ENCODE results near the gene ARID4A.
A peak's percentile ranks its signal among the peaks of the same experiment; 100 is the strongest.
"Not testable (repeated sequence)": the region's sequence is repeated elsewhere in the genome, so short reads cannot be mapped to it uniquely, and the experiment has no call there.

ARID4A gene

DNA sequence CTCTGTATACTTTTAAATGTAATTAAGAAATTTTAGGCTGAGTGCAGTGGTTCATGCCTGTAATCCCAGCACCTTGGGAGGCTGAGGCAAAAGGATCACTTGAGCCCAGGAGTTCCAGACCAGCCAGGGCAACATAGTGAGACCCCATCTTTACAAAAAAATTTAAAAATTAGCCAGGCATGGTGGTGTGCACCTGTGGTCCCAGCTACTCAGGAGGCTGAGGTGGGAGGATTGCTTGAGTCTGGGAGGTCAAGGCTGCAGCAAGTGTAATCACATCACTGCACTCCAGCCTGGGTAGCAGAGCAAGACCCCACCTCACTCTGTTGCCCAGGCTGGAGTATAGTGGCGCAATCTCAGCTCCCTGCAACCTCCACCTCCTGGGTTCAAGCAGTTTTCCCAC, 63.9 kb downstream of the ARID4A start:
- DNase-seq (ENCODE audit: low read depth in 1 of 2, low spot score in 1 of 2): not testable (repeated sequence)

DNA sequence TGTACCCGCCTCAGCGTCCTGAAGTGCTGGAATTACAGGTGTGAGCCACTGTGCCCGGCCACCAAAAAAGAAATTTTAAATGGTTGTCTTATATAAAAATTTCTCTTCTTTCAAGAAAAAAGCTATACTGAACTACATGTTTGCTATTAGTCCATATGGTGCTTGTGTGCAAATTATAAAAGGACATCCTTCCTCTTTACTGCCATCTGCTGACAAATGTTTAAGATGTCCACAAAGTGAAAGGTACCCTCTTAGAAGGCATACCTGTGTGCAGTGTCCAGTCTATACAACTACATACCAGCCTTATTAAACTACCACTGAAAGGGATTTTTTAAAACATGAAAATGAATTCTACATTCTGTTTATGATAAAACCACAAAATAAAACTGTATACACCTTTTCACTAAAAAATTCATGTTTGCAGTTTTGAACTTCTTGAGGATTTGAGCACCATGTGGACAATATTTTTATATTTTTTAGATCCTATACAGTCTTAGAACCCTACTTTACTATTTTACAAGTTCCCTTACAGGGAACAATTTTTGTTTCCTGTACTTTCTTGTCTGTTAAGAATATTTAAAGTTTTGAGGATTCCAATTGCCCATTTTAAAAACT, 64.5 kb downstream of the ARID4A start:
- DNase-seq (ENCODE audit: low read depth in 1 of 2, low spot score in 1 of 2): no peak

DNA sequence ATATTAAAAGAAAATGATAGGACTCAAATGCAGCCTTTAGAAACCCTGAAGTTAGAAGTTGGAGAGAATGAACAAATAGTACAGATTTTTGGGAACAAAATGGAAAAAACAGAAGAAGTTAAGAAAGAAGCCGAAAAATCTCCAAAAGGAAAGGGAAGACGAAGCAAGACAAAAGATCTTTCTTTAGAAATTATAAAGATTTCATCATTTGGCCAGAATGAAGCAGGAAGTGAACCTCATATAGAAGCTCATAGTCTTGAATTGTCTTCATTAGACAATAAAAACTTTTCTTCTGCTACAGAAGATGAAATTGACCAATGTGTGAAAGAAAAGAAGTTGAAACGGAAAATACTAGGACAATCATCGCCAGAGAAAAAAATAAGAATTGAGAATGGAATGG, 66.0 kb downstream of the ARID4A start:
- DNase-seq (ENCODE audit: low read depth in 1 of 2, low spot score in 1 of 2): no peak

DNA sequence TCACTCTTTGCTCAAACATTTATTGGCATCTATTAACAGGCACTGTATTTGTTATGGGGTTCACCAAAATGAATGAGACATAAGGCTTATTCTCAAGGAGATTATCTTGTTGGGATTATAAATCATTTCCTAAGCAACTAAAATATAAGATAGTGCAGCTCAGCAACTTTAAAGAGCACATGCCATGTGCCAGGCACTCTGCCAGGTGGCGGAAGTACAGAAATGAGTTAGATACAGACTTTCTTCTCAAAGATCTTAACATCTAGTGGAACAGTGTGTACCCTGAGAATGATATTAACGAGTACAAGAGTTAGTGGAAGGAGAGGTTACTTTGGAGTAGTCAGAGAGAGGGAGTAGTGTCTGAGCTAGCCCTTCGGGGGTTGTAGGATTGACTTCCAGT, 68.9 kb downstream of the ARID4A start:
- DNase-seq (ENCODE audit: low read depth in 1 of 2, low spot score in 1 of 2): no peak

DNA sequence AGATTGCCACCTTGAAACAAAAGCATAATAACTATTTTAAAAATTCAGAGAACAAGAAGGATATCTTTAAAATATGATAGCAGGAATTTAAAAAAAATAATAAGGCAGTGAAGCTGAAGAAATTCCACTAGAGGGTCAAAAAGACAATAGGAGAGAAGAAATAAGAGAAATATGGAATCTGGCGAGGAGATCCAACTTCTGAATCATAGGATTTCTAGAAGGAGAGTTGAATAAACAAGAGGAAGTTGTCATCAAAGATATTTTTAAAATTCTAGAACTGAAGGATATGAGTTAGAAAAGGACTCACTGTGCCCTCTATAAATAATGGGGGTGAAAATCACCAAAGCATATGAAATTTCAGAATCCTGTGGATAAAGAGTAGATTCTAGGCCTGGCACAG, 70.6 kb downstream of the ARID4A start:
- DNase-seq (ENCODE audit: low read depth in 1 of 2, low spot score in 1 of 2): no peak

DNA sequence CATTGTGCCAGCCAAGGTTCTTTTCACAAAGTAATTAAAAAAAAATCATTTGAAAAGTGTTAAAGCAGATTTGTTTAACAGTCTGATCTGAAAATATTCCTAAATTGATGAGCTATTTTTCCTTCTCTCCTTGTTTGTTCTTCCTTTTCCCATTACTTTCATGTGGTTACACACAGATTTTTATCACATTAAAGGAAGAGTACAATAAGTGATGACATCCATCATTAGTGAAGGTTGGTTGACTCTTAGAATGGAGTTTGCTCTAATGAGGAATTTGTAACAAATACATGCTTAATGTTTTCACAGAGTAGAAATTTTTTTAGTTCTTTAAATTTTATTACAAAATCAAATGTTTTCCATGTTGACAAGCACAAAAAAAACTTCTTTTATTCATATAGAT, 78.4 kb downstream of the ARID4A start:
- DNase-seq (ENCODE audit: low read depth in 1 of 2, low spot score in 1 of 2): no peak

GRCh38 chr14:58390830-58391229, 92.5 kb downstream of the ARID4A start:
- no peak for DNase-seq (ENCODE audit: low read depth in 1 of 2, low spot score in 1 of 2)

- no peak for DNase-seq (ENCODE audit: low read depth in 1 of 2, low spot score in 1 of 2)
Observed at GRCh38 chr14:58395562-58395811, 97.1 kb downstream of the ARID4A start.

- DNase-seq (ENCODE audit: low read depth in 1 of 2, low spot score in 1 of 2): peak; percentile 45 to 63
Observed at GRCh38 chr14:58395812-58396788, 97.7 kb downstream of the ARID4A start, which contains the start of gene TOMM20L. TOMM20L (plus strand) TSS chr14:58395930; CDS start chr14:58395958, 28 bp downstream.

DNA sequence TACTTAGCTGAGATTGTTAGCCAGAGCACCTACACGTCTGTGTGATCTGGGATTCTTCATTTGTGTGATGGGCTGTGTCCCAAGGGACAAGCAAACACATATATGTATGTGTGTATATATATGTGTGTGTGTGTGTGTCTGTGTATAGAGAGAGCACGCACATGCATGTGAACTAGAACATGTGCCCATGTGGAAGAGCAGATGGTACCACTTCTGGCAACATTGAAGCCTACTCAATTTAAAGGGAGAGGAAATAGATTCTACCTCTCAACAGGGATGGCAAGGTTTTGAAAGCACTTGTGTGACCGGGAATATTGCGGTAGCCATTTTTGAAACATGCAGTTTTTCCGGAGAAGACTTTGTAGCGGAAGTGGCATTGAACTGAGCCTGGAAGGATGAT, 98.8 kb downstream of the ARID4A start:
- DNase-seq (ENCODE audit: low read depth in 1 of 2, low spot score in 1 of 2): no peak

- no peak for DNase-seq (ENCODE audit: low read depth in 1 of 2, low spot score in 1 of 2)
Observed at GRCh38 chr14:58398495-58398894, 100.1 kb downstream of the ARID4A start.

- no peak for DNase-seq (ENCODE audit: low read depth in 1 of 2, low spot score in 1 of 2)
Observed at GRCh38 chr14:58398895-58399294, 100.5 kb downstream of the ARID4A start.

DNA sequence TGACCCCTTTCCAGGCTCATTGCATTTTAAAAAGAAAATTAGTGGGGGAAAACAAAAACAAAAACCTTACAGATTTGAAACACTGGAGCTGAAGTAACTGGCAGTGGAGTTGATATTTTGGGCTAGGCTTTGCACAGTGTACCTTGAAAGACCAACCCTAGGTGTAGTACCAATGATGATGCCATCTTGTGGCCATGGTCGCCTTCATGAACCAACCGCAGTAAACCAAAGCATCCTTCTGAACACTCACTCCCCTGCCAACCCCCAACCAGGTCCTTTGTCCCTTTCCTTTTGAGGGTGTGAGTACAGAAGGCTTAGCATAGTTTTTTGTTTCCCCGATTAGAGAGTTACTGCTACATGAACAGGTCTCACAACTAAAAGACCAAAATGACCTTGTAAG, 103.2 kb downstream of the ARID4A start:
- no peak for DNase-seq (ENCODE audit: low read depth in 1 of 2, low spot score in 1 of 2)

- no peak for DNase-seq (ENCODE audit: low read depth in 1 of 2, low spot score in 1 of 2)
Observed at GRCh38 chr14:58408681-58409215, 110.4 kb downstream of the ARID4A start.

GRCh38 chr14:58414845-58415244, 116.5 kb downstream of the ARID4A start:
- no peak for DNase-seq (ENCODE audit: low read depth in 1 of 2, low spot score in 1 of 2)

- no peak for DNase-seq (ENCODE audit: low read depth in 1 of 2, low spot score in 1 of 2)
Observed at GRCh38 chr14:58415636-58416547, 117.5 kb downstream of the ARID4A start.

- DNase-seq (ENCODE audit: low read depth in 1 of 2, low spot score in 1 of 2): not testable (repeated sequence)
Observed at GRCh38 chr14:58416934-58417333, 118.6 kb downstream of the ARID4A start.

Measured in stimulated activated CD4-positive, alpha-beta T cell treated with anti-CD3 and anti-CD28 coated beads, Interleukin-15, amount 100 ng/mL, for 1 hour (primary cell).